ENCODE results near the gene MPHOSPH9. TPM values are rescaled to one million over a fixed set of nuclear protein-coding genes. Genes with fewer than 3 reads are reported as not detected.

The MPHOSPH9 gene
- polyA plus RNA-seq, 10 donors: 11.9 to 28.3 (median 21.2) TPM

DNA sequence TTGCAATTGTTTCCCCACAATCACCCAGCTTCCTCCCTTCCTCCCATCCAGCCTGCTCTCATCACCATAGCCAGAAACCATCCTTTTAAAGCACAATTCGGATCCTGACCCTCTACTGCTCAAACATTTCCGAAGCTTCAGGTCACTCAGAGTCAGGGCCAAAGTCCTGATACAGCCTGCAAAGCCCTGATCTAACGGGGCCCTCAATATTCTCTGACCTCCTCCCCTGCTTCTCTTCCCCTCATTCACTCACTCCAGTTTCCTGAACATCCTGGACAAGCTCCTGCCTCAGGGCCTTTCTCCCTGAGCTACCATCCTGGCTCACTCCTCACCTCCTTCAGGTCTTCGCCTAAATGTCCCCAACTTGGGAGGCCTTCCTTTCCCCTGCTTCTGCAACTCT, 128.1 kb downstream of the MPHOSPH9 start:
- DNase-seq: no peak

Other genes starting within 250 kb of the MPHOSPH9 start
- 1 to 10 TPM; 3.4 to 6.7 (median 5.6) TPM for gene PITPNM2, start 82.1 kb downstream of the MPHOSPH9 start, polyA plus RNA-seq (ENCODE audit: insufficient read length in 10 of 10)
- 10 to 100 TPM; 10.1 to 16.9 (median 14.3) TPM for gene MTRFR, start 295 bp upstream of the MPHOSPH9 start, polyA plus RNA-seq (ENCODE audit: insufficient read length in 10 of 10)
- 100 to 1,000 TPM; 188 to 232 (median 209) TPM for gene CDK2AP1, start 38.7 kb upstream of the MPHOSPH9 start, polyA plus RNA-seq (ENCODE audit: insufficient read length in 10 of 10)
- 10 to 100 TPM; 15.1 to 22.9 (median 18.1) TPM for gene SBNO1, start 131.7 kb upstream of the MPHOSPH9 start, polyA plus RNA-seq (ENCODE audit: insufficient read length in 10 of 10)
- 10 to 100 TPM; 23.7 to 42.6 (median 34.1) TPM for gene KMT5A, start 151.0 kb upstream of the MPHOSPH9 start, polyA plus RNA-seq (ENCODE audit: insufficient read length in 10 of 10)
- gene RILPL2, start 203.5 kb upstream of the MPHOSPH9 start, polyA plus RNA-seq (ENCODE audit: insufficient read length in 10 of 10): 1 to 10 TPM; 1.1 to 2.1 (median 1.5) TPM
- 10 to 100 TPM; 24.5 to 30.6 (median 28.6) TPM for gene SNRNP35, start 225.0 kb upstream of the MPHOSPH9 start, polyA plus RNA-seq (ENCODE audit: insufficient read length in 10 of 10)